Measurements from ENCODE around the gene EIF4EBP3.

DNA sequence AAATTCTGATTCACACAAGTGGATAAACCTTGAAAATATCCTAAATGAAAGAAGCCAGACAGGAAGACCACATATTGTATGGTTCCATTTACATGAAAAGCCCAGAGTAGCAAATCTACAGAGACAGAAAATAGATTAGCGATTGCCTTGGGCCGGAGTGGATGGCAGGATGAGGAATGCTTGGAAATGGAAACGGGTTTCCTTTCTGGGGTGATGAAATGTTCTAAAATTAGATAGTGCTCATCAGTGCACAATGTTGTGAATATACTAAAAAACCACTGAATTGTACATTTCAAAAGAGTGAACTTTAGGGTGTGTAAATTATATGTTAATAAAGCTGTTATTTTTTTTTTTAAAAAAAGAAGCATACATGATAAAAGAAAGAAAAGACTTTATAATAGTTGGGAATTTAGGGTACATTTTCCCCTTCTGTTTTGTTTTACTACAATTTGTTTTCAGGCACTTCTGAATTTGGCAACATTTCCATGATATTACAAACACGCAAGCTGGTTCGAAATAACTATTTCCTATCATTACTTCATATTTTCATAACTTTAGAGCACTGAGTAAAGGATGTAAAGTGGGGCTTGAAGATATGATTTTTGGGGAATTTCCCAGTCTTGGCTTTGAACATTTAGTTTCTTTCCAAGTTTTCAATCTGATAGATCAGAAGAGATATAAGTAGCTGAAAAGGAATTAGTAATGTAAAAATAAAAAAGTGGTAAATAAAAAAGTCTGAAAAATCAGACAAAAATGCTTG is 41.0 kb downstream of the EIF4EBP3 start:
- TF ChIP-seq EP300 (IDR thresholded peaks at IDR 0.05; ENCODE audit: borderline replicate concordance) (no peak), TAF1 (IDR thresholded peaks at IDR 0.05; ENCODE audit: low read depth) (no peak), YY1 (IDR thresholded peaks at IDR 0.05; ENCODE audit: low read depth) (no peak), FOXM1 (IDR thresholded peaks at IDR 0.05; ENCODE audit: borderline replicate concordance, low read depth) (no peak), NFIC (IDR thresholded peaks at IDR 0.05) (no peak)
